ENCODE data around the gene SPATA16.
"Not testable (repeated sequence)": the region's sequence is repeated elsewhere in the genome, so short reads cannot be mapped to it uniquely, and the experiment has no call there.

- TF ChIP-seq CTCF (IDR thresholded peaks at IDR 0.05); MAX (CRISPR knock-in tag; IDR thresholded peaks at IDR 0.05); FOXJ3 (CRISPR knock-in tag; IDR thresholded peaks at IDR 0.05; ENCODE audit: borderline replicate concordance); ZNF138 (CRISPR knock-in tag; conservative IDR thresholded peaks at IDR 0.05); ARID4B (CRISPR knock-in tag; IDR thresholded peaks at IDR 0.05; ENCODE audit: borderline replicate concordance); ZNF425 (CRISPR knock-in tag; conservative IDR thresholded peaks at IDR 0.05); MLX (CRISPR knock-in tag; IDR thresholded peaks at IDR 0.05); CREM (CRISPR knock-in tag; IDR thresholded peaks at IDR 0.05); ATF3 (CRISPR knock-in tag; conservative IDR thresholded peaks at IDR 0.05): not testable (repeated sequence)
Observed at GRCh38 chr3:172960626-172961182, 180.3 kb downstream of the SPATA16 start.
